GM19043 (cell line): ENCODE data around the gene SLC35B1.
"Not testable (repeated sequence)": the region's sequence is repeated elsewhere in the genome, so short reads cannot be mapped to it uniquely, and the experiment has no call there.

Experiments
- ATAC-seq: cut with Tn5 transposase; IDR thresholded peaks from one replicate; pipeline ENCODE4 v1.9.1; 2021; ENCODE audit warnings: low read depth; ENCODE audit not compliant: unreplicated experiment

The SLC35B1 gene

DNA sequence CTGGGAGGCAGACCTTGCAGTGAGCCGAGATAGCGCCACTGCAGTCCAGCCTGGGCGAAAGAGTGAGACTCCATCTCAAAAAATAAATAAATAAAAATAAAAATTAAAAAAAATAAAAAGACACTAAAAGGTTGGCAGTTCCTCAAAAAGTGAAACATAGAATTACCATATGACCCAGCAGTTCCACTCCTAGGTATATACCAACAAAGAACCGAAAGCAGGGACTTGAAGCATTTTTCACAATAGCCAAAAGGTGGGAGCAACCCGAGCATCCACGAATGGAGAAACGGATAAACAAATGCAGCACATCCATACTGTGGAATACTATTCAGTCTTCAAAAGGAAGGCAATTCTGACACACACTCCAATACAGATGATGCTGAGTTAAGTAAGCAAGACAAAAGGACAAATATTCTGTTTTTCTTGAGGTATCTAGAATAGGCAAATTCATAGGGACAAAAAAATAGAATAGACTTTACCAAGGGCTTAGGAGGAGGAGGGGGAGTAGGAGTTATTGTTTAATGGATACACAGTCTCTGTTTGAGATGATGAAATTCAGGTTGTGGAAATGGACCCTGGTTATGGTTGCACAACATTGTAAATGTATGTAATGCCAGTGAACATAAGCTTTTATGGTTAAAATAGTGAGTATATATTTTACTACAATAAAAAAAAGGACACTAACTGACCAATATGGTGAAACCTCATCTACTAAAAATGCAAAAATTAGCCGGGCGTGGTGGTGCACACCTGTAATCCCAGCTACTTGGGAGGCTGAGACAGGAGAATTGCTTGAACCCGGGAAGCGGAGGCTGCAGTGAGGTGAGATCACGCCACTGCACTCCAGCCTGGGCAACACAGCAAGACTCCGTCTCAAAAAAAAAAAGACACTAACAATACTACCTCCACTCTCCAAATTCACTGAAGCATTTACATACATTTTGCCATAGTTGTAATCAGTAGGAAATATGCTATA, 27.0 kb upstream of the SLC35B1 start:
- ATAC-seq = no peak

DNA sequence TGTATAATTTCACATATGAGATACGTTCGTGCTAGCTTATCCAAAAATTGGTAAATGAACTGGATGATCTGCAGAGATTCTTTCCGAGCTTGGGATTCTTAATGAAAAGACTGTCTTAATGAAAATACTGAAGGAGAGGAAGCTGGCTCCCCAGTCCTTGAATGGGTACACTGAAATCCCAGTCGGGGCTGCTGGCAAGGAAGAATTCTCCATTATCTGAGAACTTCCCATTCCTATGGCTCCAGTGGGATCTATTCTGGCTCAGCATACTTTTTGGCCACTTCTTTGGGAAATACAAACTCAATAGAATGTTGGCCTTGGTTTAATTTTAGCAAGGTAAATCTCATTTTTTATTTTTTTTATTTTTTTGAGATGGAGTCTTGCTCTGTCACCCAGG, 23.7 kb upstream of the SLC35B1 start:
- ATAC-seq = no peak

DNA sequence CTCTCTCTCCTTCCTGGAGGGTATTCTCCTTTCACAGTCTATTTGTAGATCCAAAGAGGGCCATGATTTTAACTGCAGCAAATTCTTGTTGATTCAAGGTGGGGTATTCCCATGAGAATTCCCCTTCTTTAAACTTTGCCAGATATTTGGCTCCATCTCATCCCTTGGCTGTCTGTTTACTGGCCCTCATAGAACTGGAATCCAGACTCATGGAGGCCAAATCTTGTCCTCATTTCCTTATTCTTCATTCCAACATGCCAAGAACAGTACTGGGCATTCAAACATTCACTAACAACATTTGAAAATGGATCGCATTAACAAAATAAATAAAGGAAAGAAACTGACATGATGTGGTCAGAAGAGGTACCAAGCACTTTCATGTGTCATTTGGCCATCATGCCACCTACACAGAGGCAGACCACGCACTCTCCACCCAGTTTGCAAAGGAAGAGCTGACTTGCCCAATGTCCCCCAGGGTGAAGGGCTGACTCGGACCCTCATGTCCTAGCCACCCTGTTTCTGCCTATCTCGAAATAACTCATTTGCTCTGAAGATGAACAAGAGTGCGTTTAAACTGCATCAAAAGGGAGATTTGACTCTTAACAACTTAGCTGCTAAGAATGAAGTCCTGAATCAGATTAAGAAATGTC, 23.1 kb upstream of the SLC35B1 start:
- ATAC-seq = no peak

DNA sequence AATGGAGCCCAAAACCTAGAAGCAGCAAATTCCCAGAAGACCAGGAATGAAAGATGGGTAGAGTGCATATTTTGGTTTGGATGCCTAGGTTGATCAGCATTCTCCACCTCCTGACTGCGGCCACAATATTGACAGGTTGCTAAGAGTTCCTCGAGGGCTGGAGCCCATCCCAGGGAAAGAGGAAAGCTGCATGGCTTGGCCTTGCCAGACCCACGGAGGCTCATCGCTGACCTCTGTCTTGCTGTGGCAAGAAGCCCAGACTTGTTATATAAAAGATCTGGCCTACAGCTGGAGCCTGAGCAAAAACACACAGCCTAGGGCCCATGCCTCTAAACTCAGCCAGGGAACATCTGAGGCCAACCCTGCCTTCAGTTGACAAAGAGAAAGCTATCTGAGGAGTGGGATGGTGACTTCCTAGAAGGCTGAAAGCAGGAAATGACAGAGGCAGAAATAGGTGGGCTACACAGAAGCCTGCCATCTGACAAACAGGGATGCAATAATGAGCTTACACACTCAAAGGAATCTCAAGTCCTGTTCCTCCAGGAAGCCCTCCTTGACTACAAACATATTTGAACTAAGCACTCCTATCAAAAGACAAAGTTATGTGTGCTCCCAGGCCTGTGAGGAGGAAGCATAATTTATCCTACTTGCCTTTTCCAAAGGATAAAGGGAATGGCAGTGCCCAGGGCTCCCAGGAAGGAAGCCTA, 22.5 kb upstream of the SLC35B1 start:
- ATAC-seq = no peak

DNA sequence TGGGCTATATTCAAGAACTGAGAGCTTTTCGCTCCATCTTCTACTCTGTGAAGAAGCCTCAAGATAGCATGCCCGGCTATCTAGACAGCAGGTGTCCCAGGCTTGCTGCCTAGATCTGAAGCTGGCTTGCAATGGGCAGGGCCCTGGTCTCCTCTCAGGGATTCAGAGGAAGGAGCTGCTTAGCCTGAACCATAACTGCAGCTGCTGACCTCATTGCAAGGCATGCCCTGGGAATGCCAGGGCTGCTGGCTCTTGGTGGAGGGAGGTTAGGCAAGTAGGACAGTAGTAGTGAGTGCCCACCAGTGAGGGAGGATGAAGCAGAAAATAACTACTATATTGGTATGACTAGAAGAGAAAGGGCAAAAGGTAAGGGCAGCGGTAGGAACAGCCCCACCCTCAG, 21.3 kb upstream of the SLC35B1 start:
- no peak for ATAC-seq

DNA sequence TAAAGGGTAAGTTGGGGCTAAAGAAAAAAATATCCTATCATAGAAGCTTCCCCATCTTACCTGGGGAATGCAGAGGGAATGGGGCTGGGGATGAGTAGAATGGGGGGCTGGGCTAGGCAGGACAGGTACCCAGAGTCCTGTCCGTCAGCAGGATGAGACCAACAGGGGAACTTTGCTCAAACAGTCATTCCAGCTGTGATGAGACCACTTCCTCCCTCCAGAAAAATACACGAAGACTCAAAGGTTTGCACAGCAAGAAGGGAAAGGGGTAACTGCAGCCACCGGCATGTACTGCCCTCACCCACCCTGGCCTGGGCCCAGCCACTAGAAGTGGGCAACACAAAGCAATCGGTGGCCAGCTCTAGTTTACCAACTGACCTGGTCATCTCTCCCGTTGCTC, 20.7 kb upstream of the SLC35B1 start:
- no peak for ATAC-seq

DNA sequence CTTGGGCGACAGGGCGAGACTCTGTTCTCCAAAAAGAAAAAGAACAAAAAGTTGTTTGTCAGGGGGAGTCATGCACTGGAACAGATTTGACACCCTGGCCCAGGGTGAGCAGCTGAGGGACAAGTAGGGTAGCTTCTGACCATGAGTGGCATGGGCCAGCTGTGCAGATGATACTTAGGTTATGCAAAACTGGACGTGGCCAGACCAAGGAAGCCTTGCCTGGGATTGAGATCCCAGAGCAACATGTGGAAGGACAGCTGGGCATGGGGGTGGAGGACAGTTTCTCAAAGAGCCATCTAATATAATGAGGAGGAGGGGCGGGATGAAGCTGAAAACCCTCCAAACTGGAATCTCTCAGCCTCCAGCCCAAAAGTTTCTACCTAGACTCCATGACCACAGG, 19.6 kb upstream of the SLC35B1 start:
- no peak for ATAC-seq

DNA sequence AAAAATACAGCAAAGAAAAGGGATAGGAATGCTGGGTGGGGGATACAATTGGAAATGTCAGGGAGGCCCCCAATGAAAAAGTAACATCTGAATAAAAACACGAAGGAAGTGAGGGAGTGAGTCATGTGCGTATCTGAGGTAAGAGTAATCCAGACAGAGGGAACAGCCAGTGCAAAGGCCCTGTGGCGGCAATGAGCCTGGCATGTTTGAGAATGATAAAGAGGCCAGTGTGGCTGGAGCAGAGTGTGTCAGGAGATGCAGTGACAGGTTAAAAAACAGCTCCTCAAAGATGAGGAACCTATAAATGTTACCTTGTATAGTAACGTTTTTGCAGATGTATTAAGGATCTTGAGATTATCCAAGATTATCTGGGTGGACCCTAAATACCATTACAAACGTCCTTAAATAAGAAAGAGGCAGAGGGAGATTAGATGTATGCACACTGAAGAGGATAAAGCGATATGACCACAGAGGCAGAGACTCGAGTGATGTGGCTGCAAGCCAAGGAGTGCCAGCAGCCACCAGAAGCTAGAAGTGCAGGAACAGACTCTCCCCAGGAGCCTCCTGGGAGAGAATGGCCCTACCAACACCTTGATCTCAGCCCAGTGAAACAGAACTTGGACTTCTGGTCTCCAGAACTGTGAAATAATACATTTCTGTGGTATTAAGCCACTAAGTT, 17.8 kb upstream of the SLC35B1 start:
- ATAC-seq = no peak

DNA sequence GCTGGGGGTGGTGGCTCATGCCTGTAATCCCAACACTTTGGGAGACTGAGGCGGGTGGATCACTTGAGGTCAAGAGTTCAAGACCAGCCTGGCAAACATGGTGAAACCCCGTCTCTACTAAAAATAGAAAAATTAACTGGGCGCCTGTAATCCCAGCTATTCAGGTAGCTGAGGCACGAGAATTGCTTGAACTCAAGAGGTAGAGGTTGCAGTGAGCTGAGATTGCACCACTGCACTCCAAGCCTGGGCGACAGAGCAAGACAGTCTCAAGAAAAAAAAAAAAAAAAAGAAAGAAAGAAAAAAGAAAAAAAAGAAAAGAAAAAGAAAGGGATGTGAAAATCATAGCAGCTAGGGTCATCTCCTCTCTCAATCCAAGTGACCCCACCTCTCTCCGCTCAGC, 16.8 kb upstream of the SLC35B1 start:
- ATAC-seq = not testable (repeated sequence)

DNA sequence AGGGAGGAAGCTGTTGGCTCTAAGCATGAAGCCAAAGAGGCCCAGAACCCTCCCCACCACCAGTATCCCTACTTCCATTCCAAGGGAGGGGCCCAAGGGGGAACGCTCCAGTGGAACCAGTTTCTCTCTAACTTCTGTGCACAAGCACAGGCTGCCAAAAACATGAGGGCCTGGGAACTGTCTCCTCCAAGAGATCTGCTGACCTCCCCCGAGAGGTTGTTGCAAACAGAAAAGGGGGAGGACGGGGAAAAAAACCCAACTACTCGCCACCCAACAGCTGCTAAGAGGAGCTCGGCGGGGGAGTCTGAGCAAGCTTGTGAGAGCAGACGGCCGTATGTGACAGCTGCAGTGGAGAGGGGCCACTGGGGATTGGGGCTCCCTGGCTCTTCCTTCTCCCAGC, 15.7 kb upstream of the SLC35B1 start:
- ATAC-seq = no peak

DNA sequence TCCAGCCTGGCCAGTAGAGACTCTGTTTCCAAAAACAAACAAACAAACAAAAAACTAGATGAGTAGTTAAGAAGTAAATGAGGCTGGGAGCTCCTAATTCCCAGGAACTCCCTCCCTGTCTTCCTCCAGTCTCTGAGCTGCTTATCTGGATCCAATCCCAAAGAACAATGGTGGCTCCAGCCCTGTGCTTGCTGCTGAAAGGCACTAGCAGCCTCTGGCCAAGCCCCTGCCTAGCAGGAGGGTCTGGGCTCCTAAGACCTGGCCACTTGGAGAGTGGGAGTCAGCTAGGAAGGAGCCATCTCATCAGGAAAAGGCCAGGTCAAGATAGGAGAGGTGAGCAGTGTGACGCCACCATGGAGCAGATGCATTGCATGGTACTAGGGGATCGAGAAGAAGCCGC, 14.3 kb upstream of the SLC35B1 start:
- no peak for ATAC-seq

DNA sequence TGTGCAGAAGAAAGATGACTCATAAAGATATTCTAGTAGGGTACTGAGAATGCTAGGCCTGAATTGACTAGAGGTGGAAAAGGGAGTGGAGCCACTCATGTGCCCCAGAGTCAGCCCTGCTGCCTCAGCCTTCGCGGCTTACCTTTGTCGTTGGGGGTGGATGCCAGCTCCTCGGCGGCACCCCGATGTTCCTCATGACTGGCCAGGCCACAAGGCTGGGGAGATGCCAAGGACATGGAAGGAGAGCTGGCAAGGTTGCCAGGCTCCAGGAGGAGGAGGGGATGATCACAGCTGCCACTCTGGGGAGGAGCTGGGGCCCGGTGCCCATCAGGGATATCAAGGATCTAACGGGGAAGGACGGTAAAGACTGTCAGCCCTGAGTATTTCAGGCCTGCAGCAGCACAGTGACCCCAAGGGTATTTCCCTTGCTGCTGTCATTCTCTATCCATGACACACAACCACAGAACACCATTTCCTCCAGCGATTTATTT, 9.7 kb upstream of the SLC35B1 start:
- no peak for ATAC-seq

DNA sequence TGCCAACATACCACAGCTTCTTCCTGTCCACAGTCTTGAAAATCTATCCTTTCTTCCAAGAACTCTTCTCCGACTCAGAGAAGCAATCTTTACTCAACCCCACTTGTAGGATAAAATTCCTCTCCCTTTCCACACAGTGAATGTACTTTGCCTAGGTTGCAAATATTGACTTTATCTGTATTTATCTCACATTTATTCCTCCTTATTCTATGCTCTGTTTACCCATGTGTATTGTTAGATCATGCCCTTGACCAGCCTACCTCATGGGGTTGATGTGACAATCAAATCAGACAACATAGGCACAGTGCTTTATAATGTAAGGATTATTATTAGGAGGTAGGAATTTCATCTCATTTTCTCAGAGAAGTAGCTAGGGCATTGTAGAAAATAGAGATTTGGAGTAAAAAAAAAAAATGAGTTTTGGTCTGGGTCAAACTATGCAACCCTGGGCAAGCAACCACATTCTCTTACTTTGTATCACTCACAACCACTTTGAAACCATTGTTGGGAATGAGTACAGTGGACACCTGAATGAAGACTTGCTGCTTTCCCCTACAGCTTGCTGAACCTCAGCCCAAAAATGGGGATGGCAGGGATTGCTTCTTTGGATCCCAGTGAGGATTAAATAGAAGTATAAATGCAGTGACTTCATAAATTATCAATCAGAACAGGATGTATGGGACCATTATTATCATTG, 9.1 kb upstream of the SLC35B1 start:
- no peak for ATAC-seq

DNA sequence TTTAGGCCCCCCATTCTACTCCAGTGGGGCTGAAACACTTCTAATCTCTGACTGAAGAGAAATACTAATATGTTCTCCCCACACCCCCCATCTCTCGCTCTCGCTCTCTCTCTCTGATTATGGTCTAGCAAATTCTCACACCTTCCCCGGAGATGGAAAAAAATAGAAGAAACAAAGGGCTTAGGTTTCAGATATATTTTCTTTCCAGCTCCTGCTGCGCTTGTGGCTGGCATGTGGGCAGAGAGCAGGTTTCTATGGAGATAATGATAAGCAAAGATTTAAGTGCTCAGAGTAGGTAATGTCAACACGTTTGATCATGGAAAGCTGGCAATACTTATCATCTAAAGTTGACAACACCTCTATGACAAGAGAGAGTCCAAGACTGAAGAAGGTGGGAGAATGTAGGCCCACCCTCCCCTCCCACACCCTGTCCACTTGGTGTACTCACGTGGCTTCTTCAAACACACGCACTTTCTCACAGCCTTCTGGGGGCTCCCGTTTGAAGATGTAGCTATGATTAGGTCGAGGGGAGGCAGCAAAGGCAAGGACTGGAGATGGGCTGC, 8.0 kb upstream of the SLC35B1 start:
- ATAC-seq = no peak

DNA sequence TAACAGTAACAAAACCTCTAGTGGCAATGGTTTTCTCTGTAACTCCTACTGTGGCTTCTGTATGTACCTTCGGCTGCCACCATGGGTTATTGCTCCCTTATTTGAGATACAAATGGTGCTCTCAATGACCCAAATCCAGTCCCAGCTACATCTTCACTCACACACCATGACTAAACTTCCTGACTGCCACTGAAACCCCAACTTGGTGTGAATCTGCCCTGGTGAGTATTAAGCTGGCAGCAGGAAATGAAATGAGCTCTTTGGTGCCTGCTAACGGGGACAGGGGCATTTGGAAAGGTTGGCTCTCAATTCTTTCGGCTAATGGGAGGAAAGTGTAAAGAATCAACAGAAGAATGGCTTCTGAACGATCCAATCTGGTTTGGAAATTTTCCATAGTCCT, 7.5 kb upstream of the SLC35B1 start:
- ATAC-seq = no peak

DNA sequence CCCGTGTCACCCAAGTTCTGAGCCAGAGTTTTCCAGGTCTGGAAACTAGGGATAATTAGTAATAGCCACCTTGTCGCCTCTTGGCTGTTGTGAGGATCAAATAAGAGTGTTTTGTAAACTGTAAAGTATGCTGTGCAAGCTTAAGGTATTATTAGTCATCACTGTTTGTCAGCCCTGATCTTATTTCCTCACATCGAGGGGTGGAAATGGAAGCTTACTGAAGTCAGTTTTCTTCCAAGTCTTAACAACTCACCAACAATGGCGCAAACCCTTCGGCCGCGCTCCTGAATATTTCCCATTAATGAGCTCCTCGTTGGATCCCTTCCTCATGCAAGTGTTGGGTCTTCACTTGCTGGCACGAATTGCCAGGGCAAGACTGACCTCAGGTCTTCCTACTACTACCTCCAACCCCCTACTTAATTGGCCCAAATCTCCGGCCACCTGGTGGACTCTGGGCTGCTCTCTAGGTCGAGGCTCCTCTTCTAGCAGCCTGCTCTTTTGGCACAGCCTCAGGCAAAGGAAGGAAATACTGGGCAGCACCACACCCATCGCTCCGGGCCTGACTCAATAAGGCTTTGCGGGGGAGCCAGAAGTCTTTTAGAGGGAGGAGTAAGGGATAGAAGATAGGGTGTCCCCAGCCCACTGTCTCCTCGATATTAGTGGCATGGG, 885 bp upstream of the SLC35B1 start:
- ATAC-seq = no peak

DNA sequence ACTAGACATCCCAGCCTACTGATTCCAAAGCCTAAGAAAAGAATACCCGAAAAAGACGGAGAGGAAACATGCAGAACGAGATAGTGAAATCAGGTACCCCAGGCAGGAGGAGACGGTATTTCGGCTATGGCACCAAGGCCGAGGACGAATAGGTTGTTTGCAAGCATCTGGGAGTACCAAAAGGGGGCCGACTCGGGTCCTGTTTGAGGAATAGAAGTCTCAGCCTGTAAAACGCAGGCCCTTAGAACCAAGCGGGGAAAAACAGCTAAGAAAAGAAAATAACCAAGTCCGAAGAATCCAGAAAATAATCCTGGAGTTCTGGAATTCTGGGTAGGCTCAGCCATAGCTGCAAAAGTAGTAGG, 537 bp downstream of the SLC35B1 start:
- ATAC-seq = no peak

DNA sequence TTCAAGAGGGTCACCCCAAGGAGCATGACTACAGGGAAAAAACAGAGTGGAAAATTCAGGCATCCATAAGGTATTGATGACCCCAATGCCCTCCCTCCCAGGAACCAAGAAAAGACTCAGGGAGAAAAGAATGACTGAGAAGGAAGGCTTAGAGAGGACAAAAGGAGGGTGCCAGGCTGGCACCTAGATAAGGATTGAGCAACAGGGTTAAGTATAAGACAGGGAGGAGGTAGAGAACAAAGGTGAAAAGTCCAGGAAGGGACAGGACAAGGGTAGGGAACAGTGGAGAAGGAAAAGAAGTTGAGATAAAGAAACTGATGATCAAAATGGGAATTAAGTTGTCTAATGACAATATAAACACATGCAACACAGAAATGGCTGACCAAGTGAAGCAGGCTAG, 2.5 kb downstream of the SLC35B1 start:
- ATAC-seq = no peak

DNA sequence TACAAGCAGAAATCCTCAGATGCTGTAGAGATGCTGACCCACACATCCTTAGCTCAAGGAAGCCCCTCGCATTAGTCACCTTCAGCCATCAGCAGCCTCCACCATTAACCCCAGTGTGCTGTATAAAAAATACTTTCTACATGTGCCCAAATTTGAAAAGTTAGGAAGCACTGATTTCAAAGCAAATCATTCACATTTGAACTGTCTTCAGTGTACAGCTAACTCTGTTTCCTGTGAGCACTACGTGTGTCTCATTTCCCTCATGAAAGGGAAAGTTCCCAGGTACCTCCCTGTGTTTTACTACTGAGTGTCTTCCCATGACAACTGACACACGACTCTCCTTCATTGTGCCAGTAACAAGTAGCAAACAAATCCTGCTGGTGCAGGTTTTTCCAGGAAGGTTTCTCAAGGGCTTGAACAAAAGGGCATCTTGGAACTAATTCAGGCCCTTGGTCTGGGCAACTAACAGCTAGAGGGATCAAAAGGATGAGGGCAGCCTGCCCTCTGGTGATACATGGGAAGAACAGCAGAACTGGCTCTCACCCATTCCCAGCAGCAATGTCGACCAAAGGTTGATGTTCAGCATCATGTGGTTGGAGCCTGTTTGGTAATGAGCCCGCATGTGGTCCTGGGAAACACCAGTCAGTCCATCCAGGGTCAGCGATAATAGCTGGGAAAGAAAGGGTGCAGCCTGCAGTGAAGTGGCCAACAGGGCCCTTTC, 4.0 kb downstream of the SLC35B1 start:
- no peak for ATAC-seq
